ENCODE results near the gene RPS16. TPM values are rescaled to one million over a fixed set of nuclear protein-coding genes. Genes with fewer than 3 reads are reported as not detected.

The RPS16 gene
- total and polyA plus RNA-seq, 9 of the 15 experiments (the other 6 are each of a cell fraction or from before 2014, with no cell fraction given) = 82.6 to 3,671 (median 2,204) TPM

GRCh38 chr19:39435499-39436349 is at the start of gene RPS16 (continued):
- TF ChIP-seq HMGN3 (IDR thresholded peaks at IDR 0.05; ENCODE audit: borderline replicate concordance, extremely low read depth, insufficient read length, low read depth, low read length) = peak; percentile 68
- TF ChIP-seq HMGXB4 (CRISPR knock-in tag; IDR thresholded peaks at IDR 0.05) = no peak
- TF ChIP-seq SUPT5H (IDR thresholded peaks at IDR 0.05) = peak; percentile 100
- TF ChIP-seq PHF8 (IDR thresholded peaks at IDR 0.05; ENCODE audit: borderline replicate concordance, low read length) = peak; percentile 100
- TF ChIP-seq SP1 (CRISPR knock-in tag; IDR thresholded peaks at IDR 0.05) = peak; percentile 94
- TF ChIP-seq TGIF2 (CRISPR knock-in tag; IDR thresholded peaks at IDR 0.05) = peak; percentile 57; the same call in 1 of the 2 replicates
- no peak for TF ChIP-seq ZNF551 (CRISPR knock-in tag; IDR thresholded peaks at IDR 0.05)
- TF ChIP-seq MCM2 (IDR thresholded peaks at IDR 0.05; ENCODE audit: low read depth) = no peak
- peak; percentile 66 for TF ChIP-seq BHLHE40 (IDR thresholded peaks at IDR 0.05; ENCODE audit: low read length)
- TF ChIP-seq POLR2A (conservative IDR thresholded peaks at IDR 0.05) = peak; percentile 99
- TF ChIP-seq CAMTA2 (CRISPR knock-in tag; conservative IDR thresholded peaks at IDR 0.05) = 0 out of 2 replicates have a peak, but pooled peaks have one; percentile 64
- TF ChIP-seq ZNF175 (CRISPR knock-in tag; IDR thresholded peaks at IDR 0.05; ENCODE audit: low read depth) = peak; percentile 59; the same call in 1 of the 2 replicates
- TF ChIP-seq MTA3 (IDR thresholded peaks at IDR 0.05; ENCODE audit: borderline replicate concordance) = peak; percentile 87; the same call in 1 of the 2 replicates
- TF ChIP-seq BCOR (IDR thresholded peaks at IDR 0.05) = peak; percentile 29; the same call in 1 of the 2 replicates
- no peak for TF ChIP-seq ZNF124 (CRISPR knock-in tag; IDR thresholded peaks at IDR 0.05)
- TF ChIP-seq KDM4B (IDR thresholded peaks at IDR 0.05; ENCODE audit: borderline replicate concordance in 2 of 2, low read depth in 1 of 2) = peak in 1 of 2 experiments; percentile 74; a peak in 1 of 4 replicates
- TF ChIP-seq SAFB (IDR thresholded peaks at IDR 0.05; ENCODE audit: borderline replicate concordance, low read depth, low read length) = peak; percentile 33; the same call in 1 of the 2 replicates
- TF ChIP-seq TAF7 (tag; IDR thresholded peaks at IDR 0.05) = peak; percentile 96
- no peak for TF ChIP-seq HDAC3 (IDR thresholded peaks at IDR 0.05; ENCODE audit: borderline replicate concordance, partially characterized antibody)
- peak; percentile 35 to 90; a peak in 2 of 4 replicates for TF ChIP-seq NONO (IDR thresholded peaks at IDR 0.05; ENCODE audit: low read depth in 2 of 2, low read length in 1 of 2)
- TF ChIP-seq CCNT2 (IDR thresholded peaks at IDR 0.05; ENCODE audit: borderline replicate concordance, extremely low read depth, insufficient read length, low read depth, low read length) = peak; percentile 55
- no peak for TF ChIP-seq CBX8 (IDR thresholded peaks at IDR 0.05; ENCODE audit: borderline replicate concordance, extremely low read depth, low read depth, low read length, poor library complexity, severe bottlenecking)
- peak; percentile 60 for TF ChIP-seq MXD1 (CRISPR knock-in tag; IDR thresholded peaks at IDR 0.05; ENCODE audit: borderline replicate concordance, poor library complexity, severe bottlenecking)
- peak; percentile 37; the same call in 1 of the 2 replicates for TF ChIP-seq XRCC5 (IDR thresholded peaks at IDR 0.05; ENCODE audit: low read depth, low read length)
- TF ChIP-seq NR2C2 (CRISPR knock-in tag; IDR thresholded peaks at IDR 0.05) = peak; percentile 76; the same call in 1 of the 2 replicates
- peak; percentile 60; the same call in 1 of the 2 replicates for TF ChIP-seq NR2C2 (tag; IDR thresholded peaks at IDR 0.05)

All from K562 (cell line).